ENCODE results near the gene SURF6. TPM values are rescaled to one million over a fixed set of nuclear protein-coding genes. Genes with fewer than 3 reads are reported as not detected.
A peak's percentile ranks its signal among the peaks of the same experiment; 100 is the strongest.
"Not testable (repeated sequence)": the region's sequence is repeated elsewhere in the genome, so short reads cannot be mapped to it uniquely, and the experiment has no call there.

Gene SURF6
- total RNA-seq, 2 experiments from 2014 or later: 14.2 to 17.3 TPM

DNA sequence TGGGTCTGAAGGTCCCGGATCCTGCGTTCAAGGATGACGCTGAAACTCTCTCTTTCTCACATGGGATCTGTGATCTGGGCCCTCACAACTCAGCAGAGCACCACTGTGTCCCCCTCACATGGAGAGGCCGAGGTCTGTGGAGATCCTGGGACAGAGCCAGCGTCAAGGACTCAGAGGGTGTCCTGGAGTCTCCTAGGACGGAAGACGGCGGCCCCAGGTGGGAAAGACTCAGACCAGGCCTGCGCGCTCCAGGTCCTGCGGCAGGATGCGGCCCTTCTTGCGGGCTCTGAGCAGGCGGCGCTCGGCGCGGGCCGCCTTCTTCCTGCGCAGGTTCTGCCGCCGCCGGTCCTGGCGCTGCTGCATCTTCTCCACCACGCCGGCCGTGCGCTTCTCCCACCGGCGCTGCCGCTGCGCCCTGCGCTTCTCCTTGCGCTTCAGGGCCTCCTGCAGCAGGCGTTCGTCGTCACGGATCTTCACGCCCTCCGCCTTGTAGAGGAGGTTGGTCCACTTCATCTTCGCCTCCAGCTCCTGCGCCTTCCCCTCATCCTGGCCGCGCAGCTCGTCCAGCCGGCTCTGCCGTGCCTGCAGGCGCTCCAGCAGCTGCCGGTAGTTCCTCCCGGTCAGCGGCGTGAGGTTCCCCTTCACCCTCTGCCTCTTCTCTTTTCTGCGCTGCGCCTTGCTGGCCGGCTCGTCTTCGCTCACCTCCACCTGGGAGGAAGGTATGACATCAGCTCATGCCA is 4.2 kb downstream of the SURF6 start:
- CTCF ChIA-PET: interaction anchor here (0.9 to 1.3 kb wide), 2 partner anchors 10 to 143 kb away, joined by 3 to 4 read pairs; no protein-coding TSS in a partner anchor
- POLR2A ChIA-PET: interaction anchor here (0.6 to 0.8 kb wide), 2 partner anchors 16 to 180 kb away, joined by 3 to 4 read pairs; partner anchors contain the start of genes MED22 and RPL7A
- no peaks in the 10 kb centered on the region for H3K27me3 Mint-ChIP-seq
- no peak overlapping the region for H3K27ac Mint-ChIP-seq
- H3K9me3 Mint-ChIP-seq: no peaks in the 10 kb centered on the region
- DNase-seq: peak; percentile 5
- H3K4me1 Mint-ChIP-seq: peaks cover 31% of the 10 kb centered on the region
- H3K4me3 Mint-ChIP-seq: no peak overlapping the region
- H3K36me3 Mint-ChIP-seq (ENCODE audit: low read depth): peaks cover 38% of the 10 kb centered on the region

DNA sequence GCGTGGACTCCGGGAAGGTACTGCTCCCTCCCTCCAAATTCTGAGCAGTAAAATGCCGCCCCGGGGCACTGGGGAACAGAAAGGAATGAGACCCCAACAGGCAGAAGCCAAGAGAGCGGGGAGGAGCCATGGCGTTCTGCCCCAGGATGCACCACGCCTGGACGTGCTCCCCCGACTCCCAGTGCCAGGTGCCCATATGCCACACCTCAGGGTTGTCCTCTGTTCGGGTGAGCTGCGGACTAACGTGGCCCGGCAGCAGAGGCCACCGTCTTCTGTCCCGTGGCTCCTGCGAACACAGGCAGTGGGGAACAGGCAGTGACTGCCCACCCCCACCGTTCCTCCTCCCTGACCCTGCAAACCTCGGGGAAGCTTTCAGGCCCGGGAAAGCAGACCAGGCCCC is 4.8 kb downstream of the SURF6 start:
- CTCF ChIA-PET: interaction anchor here (1.1 to 2.0 kb wide), 3 partner anchors 11 to 145 kb away, joined by 3 to 9 read pairs (median 6); no protein-coding TSS in a partner anchor
- Mint-ChIP-seq H3K9me3 (no peaks in the 10 kb centered on the region), H3K4me3 (no peak overlapping the region), H3K4me1 (peaks cover 25% of the 10 kb centered on the region), H3K27me3 (no peaks in the 10 kb centered on the region), H3K27ac (no peak overlapping the region), H3K36me3 (ENCODE audit: low read depth) (peaks cover 37% of the 10 kb centered on the region)
- POLR2A ChIA-PET: no interaction called here
- DNase-seq: peak; percentile 3

DNA sequence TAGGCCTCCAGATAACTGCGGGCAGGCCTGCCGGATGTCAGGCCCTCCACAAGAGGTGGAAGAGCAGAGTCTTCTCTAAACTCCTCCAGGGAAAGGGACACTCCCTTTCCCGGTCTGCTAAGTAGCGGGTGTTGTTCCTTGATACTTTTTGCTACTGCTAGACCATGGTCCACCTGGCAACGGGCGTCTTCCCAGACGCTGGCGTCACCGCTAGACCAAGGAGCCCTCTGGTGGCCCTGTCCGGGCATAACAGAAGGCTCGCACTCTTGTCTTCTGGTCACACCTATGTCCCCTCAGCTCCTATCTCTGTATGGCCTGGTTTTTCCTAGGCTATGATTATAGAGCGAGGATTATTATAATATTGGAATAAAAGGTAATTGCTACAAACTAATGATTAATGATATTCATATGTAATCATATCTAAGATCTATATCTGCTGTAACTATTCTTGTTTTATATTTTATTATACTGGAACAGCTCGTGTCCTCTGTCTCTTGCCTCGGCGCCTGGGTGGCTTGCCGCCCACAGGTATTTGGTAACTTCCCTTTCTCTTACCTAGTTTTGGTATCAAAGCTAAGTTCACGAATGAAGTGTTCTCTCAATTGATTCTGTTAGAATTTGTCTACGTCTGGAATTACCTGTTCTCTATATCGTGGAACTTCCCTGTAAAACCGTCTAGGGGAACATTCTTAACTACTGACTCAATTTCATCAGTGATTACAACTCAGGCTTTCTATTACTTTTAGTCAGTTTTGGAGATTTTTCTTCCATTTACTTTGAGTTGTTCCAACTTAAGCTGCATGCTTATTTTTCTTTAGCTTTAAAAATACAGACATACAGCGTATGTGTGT is 6.5 kb downstream of the SURF6 start:
- CTCF ChIA-PET: interaction anchor here (0.8 to 2.0 kb wide), 4 partner anchors 9 to 143 kb away, joined by 3 to 9 read pairs (median 3); no protein-coding TSS in a partner anchor

DNA sequence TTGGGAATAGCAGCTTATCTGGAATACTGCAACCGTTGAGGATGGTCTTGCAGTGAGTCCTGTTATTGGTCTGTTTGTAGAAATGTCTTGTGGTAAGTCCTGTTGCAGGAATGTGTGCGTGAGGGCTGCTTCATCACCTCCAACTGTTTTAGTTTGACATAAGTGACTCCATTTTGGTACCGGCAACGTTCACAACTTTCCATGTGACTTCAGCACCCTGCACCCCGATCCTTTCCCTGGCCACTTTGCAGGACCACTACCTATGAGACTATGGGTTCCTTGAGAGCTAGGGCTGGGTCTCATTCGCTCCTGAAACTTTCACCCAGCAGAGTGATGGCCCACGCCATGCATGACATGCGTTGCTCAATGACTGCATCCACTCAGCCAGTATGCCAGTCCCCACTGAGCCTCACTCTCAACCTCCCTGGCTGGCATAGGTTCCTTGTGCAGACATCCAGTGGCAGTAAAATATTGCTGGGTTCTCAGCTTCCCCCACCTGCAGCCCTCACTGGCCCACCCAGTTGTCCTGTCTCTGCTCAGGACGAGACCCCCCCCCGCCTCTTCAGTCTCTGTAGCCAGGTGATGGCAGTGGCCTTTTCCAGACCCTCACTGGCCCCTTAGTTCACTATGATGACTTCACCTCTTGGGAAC is 8.0 kb downstream of the SURF6 start:
- peaks cover 1% of the 10 kb centered on the region for H3K4me1 Mint-ChIP-seq
- no peak overlapping the region for H3K4me3 Mint-ChIP-seq
- H3K9me3 Mint-ChIP-seq: no peaks in the 10 kb centered on the region
- H3K36me3 Mint-ChIP-seq (ENCODE audit: low read depth): peaks cover 21% of the 10 kb centered on the region
- H3K27me3 Mint-ChIP-seq: no peaks in the 10 kb centered on the region
- H3K27ac Mint-ChIP-seq: no peak overlapping the region
- DNase-seq: peak; percentile 1
- POLR2A ChIA-PET: no interaction called here
- CTCF ChIA-PET: no interaction called here

More for the DNA sequence above, 6.5 kb downstream of the SURF6 start:
- H3K27ac Mint-ChIP-seq, H3K9me3 Mint-ChIP-seq, H3K4me3 Mint-ChIP-seq, POLR2A ChIA-PET, H3K27me3 Mint-ChIP-seq: not testable (repeated sequence)
- H3K36me3 Mint-ChIP-seq (ENCODE audit: low read depth): peaks cover 30% of the 10 kb centered on the region
- peak; percentile 4 for DNase-seq
- peaks cover 12% of the 10 kb centered on the region for H3K4me1 Mint-ChIP-seq

DNA sequence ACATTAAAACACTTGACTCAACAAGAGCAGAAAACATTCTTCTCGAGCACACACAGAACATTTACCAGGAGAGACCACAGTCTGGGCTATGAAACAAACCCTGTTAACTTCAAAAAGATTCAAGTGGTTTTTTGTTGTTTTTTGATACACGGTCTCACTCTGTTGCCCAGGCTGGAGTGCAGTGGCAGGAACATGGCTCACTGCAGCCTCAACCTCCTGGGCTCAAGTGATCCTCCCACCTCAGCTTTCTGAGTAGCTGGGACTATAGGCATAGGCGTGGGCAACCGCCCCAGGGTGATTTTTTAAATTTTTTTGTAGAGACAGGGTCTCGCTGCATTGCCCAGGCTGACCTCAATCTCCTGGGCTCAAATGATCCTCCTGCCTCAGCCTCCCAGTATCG is 9.0 kb downstream of the SURF6 start:
- CTCF ChIA-PET: not testable (repeated sequence)

DNA sequence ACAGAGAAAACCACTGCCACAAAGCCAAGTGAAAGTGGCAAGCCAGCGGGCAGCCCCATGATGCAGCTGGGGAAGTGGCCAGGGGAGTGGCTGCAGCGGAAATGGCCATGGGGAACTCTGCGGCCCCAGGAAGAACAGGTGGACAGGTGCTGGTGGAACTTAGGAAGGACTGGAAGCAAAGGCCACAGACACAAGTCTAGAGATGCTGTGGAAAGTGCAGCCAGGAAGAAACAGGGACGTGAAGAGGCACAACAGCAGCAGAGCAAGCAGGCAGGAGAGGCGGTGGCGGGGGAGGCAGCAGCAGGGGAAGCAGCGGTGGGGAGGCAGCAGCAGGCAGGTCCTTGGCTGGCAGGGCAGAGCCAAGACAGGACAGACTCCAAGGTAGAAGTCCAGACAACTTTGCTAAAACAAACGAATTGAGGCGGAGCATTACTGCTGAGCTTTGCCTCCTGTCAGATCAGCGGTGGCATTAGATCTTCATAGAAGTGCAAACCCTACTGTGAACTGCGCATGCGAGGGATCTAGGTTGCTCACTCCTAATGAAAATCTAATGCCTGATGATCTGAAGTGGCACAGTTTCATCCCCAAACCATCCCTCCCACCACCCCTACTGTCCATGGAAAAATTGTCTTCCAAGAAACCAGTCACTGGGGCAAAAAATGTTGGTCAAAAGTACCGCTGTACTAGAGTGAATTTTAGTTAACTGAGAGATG is 11.8 kb downstream of the SURF6 start:
- Mint-ChIP-seq H3K27me3 (no peaks in the 10 kb centered on the region), H3K36me3 (ENCODE audit: low read depth) (peaks cover 2% of the 10 kb centered on the region), H3K4me3 (no peak overlapping the region), H3K9me3 (no peaks in the 10 kb centered on the region), H3K27ac (no peak overlapping the region), H3K4me1 (no peaks in the 10 kb centered on the region)
- CTCF ChIA-PET: no interaction called here
- POLR2A ChIA-PET: no interaction called here
- DNase-seq: peak; percentile 4

More for the DNA sequence above, 9.0 kb downstream of the SURF6 start:
- H3K4me3 Mint-ChIP-seq, H3K27me3 Mint-ChIP-seq, H3K9me3 Mint-ChIP-seq, POLR2A ChIA-PET, H3K27ac Mint-ChIP-seq, DNase-seq, H3K4me1 Mint-ChIP-seq: not testable (repeated sequence)
- H3K36me3 Mint-ChIP-seq (ENCODE audit: low read depth): peaks cover 15% of the 10 kb centered on the region

DNA sequence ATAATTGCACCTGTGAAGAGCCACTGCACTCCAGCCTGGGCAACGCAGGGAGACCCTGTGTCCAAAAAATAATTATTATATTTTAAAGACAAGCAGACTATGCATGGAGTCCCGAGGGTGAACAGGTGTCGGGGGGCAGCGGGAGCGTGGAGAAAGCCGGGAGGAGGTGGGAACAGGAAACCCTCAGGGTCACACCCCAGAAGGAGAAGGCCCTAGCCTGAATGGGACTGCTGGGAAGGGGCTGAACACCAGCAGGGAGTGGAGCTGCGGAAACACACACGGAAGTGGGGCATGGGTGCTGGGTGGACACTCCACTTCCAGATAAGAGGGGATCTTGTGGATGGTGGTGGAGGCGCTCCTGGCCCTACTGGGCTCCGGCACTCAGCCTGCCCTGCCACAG is 12.8 kb downstream of the SURF6 start:
- no peak for DNase-seq
- H3K4me1 Mint-ChIP-seq: no peaks in the 10 kb centered on the region
- no peak overlapping the region for H3K27ac Mint-ChIP-seq
- H3K36me3 Mint-ChIP-seq (ENCODE audit: low read depth): no peaks in the 10 kb centered on the region
- no peaks in the 10 kb centered on the region for H3K9me3 Mint-ChIP-seq
- POLR2A ChIA-PET: no interaction called here
- H3K4me3 Mint-ChIP-seq: no peak overlapping the region
- no peaks in the 10 kb centered on the region for H3K27me3 Mint-ChIP-seq
- CTCF ChIA-PET: no interaction called here

DNA sequence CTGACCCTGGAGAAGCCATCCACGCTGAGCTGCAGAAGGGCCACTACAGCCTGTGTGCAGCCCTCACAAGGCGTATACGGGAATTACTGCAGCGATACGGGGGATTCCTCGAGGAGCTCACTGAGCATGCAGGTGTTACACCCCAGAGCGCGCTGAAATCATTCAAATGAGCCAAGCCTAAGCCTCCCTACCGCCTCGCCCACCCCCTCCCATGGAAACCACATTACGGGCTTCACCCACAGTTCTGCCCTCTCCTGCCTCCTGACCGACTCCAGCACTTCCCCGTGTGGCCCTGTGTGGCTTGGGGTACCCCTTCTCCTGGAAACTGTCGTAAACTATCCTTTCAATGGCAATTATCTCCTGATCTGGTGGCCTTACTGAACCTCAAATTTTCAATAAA is 13.3 kb downstream of the SURF6 start:
- no peak overlapping the region for H3K4me3 Mint-ChIP-seq
- peak; percentile 2 for DNase-seq
- CTCF ChIA-PET: no interaction called here
- H3K4me1 Mint-ChIP-seq: no peaks in the 10 kb centered on the region
- H3K36me3 Mint-ChIP-seq (ENCODE audit: low read depth): no peaks in the 10 kb centered on the region
- H3K27me3 Mint-ChIP-seq: no peaks in the 10 kb centered on the region
- H3K27ac Mint-ChIP-seq: no peak overlapping the region
- no peaks in the 10 kb centered on the region for H3K9me3 Mint-ChIP-seq
- POLR2A ChIA-PET: no interaction called here

DNA sequence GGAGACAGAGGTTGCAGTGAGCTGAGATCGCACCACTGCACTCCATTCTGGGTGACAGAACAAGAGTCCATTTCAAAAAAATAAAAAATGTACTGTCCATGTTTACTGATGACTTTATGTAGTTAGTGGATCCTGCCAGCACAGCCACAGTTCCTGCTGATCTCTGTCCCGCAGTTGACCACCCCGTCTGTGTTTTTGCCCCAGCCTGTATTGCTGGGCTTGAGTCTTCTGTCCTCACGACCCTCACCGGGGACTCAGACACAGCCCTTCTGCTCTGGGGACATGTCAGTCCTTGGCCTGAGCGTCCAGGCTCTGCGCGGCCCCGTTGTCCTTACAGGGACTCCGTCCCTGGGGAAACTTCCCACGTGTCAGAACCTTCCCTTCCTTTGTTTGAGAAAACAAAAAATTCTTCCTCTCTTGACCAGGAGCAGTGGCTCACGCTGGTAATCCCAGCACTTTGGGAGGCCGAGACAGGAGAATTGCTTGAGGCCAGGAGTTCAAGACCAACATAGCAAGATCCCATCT is 14.5 kb downstream of the SURF6 start:
- DNase-seq: peak; percentile 4
- Mint-ChIP-seq H3K36me3 (ENCODE audit: low read depth) (no peaks in the 10 kb centered on the region), H3K4me1 (no peaks in the 10 kb centered on the region), H3K9me3 (no peaks in the 10 kb centered on the region), H3K27ac (no peak overlapping the region), H3K27me3 (no peaks in the 10 kb centered on the region), H3K4me3 (no peak overlapping the region)
- CTCF ChIA-PET: no interaction called here
- POLR2A ChIA-PET: no interaction called here

DNA sequence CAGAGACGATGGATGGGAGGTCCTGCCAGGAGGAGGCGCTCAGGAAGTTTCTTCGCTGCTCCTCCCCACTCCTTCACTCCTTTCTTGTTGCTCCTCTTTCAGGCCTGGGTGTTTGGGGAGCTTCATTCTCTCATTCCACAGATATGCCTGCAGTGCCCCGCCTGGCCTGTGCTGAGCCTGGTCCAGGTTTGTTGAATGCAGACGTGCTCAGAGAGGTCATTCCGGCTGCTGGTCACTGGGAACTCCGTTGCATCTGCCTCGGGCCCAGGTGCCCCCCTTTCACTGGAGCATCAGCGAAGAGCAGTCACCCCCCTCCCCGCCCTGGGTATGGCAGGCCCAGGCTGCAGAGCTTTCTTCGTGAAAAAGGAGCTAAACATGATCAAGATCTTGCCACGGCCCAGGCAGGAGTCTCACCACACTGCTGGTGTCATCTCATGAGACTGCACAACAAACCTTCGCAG is 15.5 kb downstream of the SURF6 start:
- Mint-ChIP-seq H3K27me3 (peaks cover 2% of the 10 kb centered on the region), H3K4me3 (no peak overlapping the region), H3K27ac (no peak overlapping the region), H3K4me1 (no peaks in the 10 kb centered on the region), H3K36me3 (ENCODE audit: low read depth) (no peaks in the 10 kb centered on the region), H3K9me3 (no peaks in the 10 kb centered on the region)
- DNase-seq: peak; percentile 4
- ChIA-PET CTCF (interaction anchor here (0.6 to 1.1 kb wide), 2 partner anchors 10 to 132 kb away, joined by 3 read pairs; no protein-coding TSS in a partner anchor), POLR2A (no interaction called here)

DNA sequence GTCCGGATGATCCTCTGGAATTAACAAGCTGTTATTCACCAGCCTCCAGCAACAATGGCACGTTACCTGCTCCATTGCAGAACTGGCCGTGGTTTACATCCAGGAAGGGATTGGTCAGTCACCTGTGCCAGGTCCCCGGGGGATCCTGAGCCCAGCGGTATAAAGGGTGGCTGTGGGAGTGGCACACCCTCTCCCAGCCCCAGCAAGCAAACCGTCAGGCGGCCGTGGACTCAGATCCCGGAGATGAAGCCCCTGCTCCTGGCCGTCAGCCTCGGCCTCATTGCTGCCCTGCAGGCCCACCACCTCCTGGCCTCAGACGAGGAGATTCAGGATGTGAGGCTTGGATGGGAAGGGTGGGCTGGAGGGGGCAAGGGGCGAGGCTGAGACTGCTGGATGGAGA is 18.4 kb downstream of the SURF6 start:
- CTCF ChIA-PET; H3K4me1 Mint-ChIP-seq; POLR2A ChIA-PET; H3K9me3 Mint-ChIP-seq; H3K4me3 Mint-ChIP-seq; H3K27ac Mint-ChIP-seq; H3K27me3 Mint-ChIP-seq; H3K36me3 Mint-ChIP-seq (ENCODE audit: low read depth): not testable (repeated sequence)
- DNase-seq: peak; percentile 2

DNA sequence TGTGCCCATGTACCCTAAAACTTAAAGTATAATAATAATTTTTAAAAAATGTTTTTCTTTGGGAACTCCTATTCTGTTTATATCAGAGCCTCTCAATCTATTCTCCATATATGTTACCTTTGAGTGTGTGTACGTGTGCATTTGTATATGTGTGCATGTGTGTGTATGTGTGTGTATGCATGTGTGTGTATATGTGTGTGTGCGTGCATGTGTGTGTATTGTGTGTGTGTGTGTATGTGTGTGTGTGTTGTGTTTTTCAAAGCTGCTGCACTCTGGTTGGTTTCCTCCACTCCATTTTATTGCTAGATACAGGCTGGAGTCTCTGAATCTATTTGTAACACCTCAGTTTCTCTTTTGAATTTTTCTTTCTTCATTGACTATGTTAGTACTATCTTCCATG is 20.0 kb downstream of the SURF6 start:
- CTCF ChIA-PET: no interaction called here
- POLR2A ChIA-PET: no interaction called here
- no peak overlapping the region for H3K27ac Mint-ChIP-seq

More for the DNA sequence above, 20.0 kb downstream of the SURF6 start:
- DNase-seq: no peak
- Mint-ChIP-seq H3K27me3 (peaks cover 2% of the 10 kb centered on the region), H3K4me1 (no peaks in the 10 kb centered on the region), H3K9me3 (no peaks in the 10 kb centered on the region), H3K36me3 (ENCODE audit: low read depth) (no peaks in the 10 kb centered on the region), H3K4me3 (no peak overlapping the region)

Measured in activated CD4-positive, alpha-beta T cell treated with anti-CD3 and anti-CD28 coated beads, Interleukin-2, amount 10 ng/mL, durations not matched to agents 7 days and 5 days (primary cell).